Mesothelial cell of epicardium (in vitro differentiated cells): ENCODE data around the gene MAGI2. TPM values are rescaled to one million over a fixed set of nuclear protein-coding genes. Genes with fewer than 3 reads are reported as not detected.

Experiments
- DNase-seq, 2 experiments: peaks; one replicate each; pipeline ENCODE4 v3.0.0; 2021; ENCODE audit warnings: low spot score in 2 of 2; ENCODE audit not compliant: unreplicated experiment in 2 of 2
- H3K27ac Mint-ChIP-seq: 2 replicates; pipeline ENCODE4 v1.8.0; 2021; ENCODE audit warnings: mixed read lengths
- H3K27me3 Mint-ChIP-seq: 2 replicates; pipeline ENCODE4 v1.8.0; 2021; ENCODE audit warnings: low read depth, mixed read lengths
- H3K36me3 Mint-ChIP-seq: 2 replicates; pipeline ENCODE4 v1.8.0; 2021; ENCODE audit warnings: mixed read lengths
- H3K4me1 Mint-ChIP-seq: 2 replicates; pipeline ENCODE4 v1.8.0; 2021; ENCODE audit warnings: mixed read lengths
- H3K4me3 Mint-ChIP-seq: 2 replicates; pipeline ENCODE4 v1.8.0; 2021; ENCODE audit warnings: mild to moderate bottlenecking, moderate library complexity, mixed read lengths
- H3K9me3 Mint-ChIP-seq: 2 replicates; pipeline ENCODE4 v1.8.0; 2021; ENCODE audit warnings: mixed read lengths
- CTCF ChIP-seq: fragments of 200-600 bp; sonication (generic); IDR thresholded peaks from one replicate; pipeline ENCODE4 v1.5.0; 2021; ENCODE audit warnings: antibody characterized with exemption; ENCODE audit not compliant: unreplicated experiment
- total RNA-seq: library from RNA; stranded (reverse); gene quantifications from 3 replicates; pipeline ENCODE4 v1.2.1, GENCODE V29; 2021

The MAGI2 gene
- total RNA-seq, 1 donor from 2014 or later, result 38.4 TPM

- no peak for DNase-seq
- Mint-ChIP-seq H3K36me3 (no peaks in the 10 kb centered on the region), H3K4me3 (no peak overlapping the region), H3K27ac (no peak overlapping the region), H3K27me3 (no peaks in the 10 kb centered on the region), H3K4me1 (no peaks in the 10 kb centered on the region), H3K9me3 (peaks cover 7% of the 10 kb centered on the region)
- no peak for TF ChIP-seq CTCF
Observed at GRCh38 chr7:78433421-78433820, 1020.0 kb downstream of the MAGI2 start.

DNA sequence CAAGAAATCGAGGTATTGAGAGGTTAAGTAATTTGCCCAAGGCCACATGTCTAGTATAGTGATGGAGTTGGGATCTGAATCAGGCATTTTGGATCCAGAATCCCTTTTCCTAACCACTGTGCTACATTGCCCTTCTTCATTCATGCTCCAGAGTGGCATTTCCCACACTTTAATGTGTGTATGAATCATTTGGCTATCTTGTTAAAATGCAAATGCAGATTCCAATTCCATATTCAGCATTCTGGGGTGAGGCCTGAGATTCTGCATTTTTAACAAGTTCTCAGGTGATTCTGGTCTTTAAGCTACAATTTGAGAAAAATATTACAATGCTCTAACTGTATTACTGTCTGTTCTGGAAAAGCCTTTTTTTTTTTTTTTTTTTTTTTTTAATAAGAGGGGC lies 1023.6 kb downstream of the MAGI2 start:
- Mint-ChIP-seq H3K4me1 (no peaks in the 10 kb centered on the region), H3K27me3 (no peaks in the 10 kb centered on the region), H3K9me3 (peaks cover 13% of the 10 kb centered on the region), H3K27ac (no peak overlapping the region), H3K36me3 (peaks cover 3% of the 10 kb centered on the region), H3K4me3 (no peak overlapping the region)
- no peak for DNase-seq
- TF ChIP-seq CTCF, result no peak

DNA sequence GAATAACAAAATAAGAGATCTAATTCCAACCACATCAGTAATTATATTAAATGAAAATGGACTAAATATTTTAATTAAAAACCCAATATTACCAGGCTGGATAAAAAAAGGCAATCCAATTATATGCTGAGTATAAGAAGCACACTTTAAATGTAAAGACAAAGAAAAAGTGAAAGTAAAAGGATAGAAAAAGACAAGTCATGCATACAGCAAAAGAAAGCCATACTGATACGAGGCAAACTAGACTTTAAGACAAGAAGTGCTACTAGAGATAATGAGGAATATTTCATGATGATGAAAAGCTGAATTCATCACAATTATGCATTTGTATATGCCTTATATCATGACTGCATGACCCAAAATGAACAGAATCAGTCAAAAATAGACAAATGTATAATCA lies 1026.3 kb downstream of the MAGI2 start:
- no peak for DNase-seq
- H3K27ac Mint-ChIP-seq, result no peak overlapping the region
- no peaks in the 10 kb centered on the region for H3K4me1 Mint-ChIP-seq
- H3K4me3 Mint-ChIP-seq, result no peak overlapping the region
- no peaks in the 10 kb centered on the region for H3K27me3 Mint-ChIP-seq
- H3K9me3 Mint-ChIP-seq, result peaks cover 16% of the 10 kb centered on the region
- no peak for TF ChIP-seq CTCF
- peaks cover 3% of the 10 kb centered on the region for H3K36me3 Mint-ChIP-seq

DNA sequence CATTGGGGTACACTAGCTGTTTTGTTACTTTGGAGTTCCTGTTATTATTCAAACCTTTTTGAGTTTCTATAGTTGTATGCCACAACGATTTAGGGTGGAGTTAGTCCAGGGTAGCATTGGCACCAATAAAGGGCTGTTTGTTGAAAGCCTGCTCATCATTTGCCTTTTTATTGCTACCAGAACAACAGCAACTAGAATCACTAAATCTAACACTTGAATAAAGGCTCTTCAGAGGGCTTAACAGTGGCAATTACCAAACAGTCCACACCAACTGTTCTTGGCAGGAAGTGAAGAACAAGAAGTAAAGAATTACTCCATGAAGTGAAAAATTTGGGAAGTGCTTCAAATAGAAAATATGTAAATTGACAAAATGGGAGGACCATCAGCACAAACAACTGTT lies 1033.5 kb downstream of the MAGI2 start:
- peaks cover 2% of the 10 kb centered on the region for H3K27me3 Mint-ChIP-seq
- no peaks in the 10 kb centered on the region for H3K4me1 Mint-ChIP-seq
- peaks cover 27% of the 10 kb centered on the region for H3K9me3 Mint-ChIP-seq
- H3K36me3 Mint-ChIP-seq, result peaks cover 5% of the 10 kb centered on the region
- H3K27ac Mint-ChIP-seq, result no peak overlapping the region
- TF ChIP-seq CTCF, result no peak
- no peak overlapping the region for H3K4me3 Mint-ChIP-seq
- DNase-seq, result no peak

- H3K36me3 Mint-ChIP-seq, result peaks cover 5% of the 10 kb centered on the region
- peaks cover 16% of the 10 kb centered on the region for H3K9me3 Mint-ChIP-seq
- DNase-seq, result no peak
- H3K27ac Mint-ChIP-seq, result no peak overlapping the region
- H3K27me3 Mint-ChIP-seq, result peaks cover 2% of the 10 kb centered on the region
- no peak for TF ChIP-seq CTCF
- no peak overlapping the region for H3K4me3 Mint-ChIP-seq
- no peaks in the 10 kb centered on the region for H3K4me1 Mint-ChIP-seq
Observed at GRCh38 chr7:78417180-78417853, 1036.2 kb downstream of the MAGI2 start.

- H3K9me3 Mint-ChIP-seq, result peaks cover 11% of the 10 kb centered on the region
- DNase-seq, result no peak
- H3K4me3 Mint-ChIP-seq, result no peak overlapping the region
- no peaks in the 10 kb centered on the region for H3K4me1 Mint-ChIP-seq
- no peak for TF ChIP-seq CTCF
- peaks cover 4% of the 10 kb centered on the region for H3K36me3 Mint-ChIP-seq
- no peak overlapping the region for H3K27ac Mint-ChIP-seq
- peaks cover 2% of the 10 kb centered on the region for H3K27me3 Mint-ChIP-seq
Observed at GRCh38 chr7:78413568-78413967, 1039.9 kb downstream of the MAGI2 start.
